ENCODE measurements around the gene SLC2A13.

SLC2A13 gene

DNA sequence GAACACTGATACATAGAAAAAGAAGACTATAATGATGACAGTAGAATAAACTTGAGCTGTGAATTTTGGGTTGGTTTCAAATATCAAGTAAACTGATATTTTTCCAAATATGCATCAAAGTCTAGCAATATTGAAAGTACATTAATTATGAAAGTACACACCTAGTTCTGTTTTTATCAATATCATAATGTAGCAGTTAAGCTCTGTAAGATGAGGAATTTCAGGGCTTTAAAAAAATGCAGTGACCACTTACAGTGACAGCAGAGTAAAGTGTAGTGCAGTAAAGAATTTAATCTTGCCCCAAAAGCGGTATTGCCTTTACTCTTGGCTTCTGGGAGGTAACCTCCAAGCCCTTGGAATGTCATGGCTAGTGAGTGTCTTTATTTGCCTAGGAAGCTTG lies 383.4 kb downstream of the SLC2A13 start:
- no peak for TF ChIP-seq RAD21 (IDR thresholded peaks at IDR 0.05; ENCODE audit: low read depth)
- TF ChIP-seq NFIC (IDR thresholded peaks at IDR 0.05): no peak
- no peak for TF ChIP-seq TAF1 (IDR thresholded peaks at IDR 0.05; ENCODE audit: low read depth)
- TF ChIP-seq FOXM1 (IDR thresholded peaks at IDR 0.05; ENCODE audit: borderline replicate concordance, low read depth): no peak
- TF ChIP-seq, protein P1, sequence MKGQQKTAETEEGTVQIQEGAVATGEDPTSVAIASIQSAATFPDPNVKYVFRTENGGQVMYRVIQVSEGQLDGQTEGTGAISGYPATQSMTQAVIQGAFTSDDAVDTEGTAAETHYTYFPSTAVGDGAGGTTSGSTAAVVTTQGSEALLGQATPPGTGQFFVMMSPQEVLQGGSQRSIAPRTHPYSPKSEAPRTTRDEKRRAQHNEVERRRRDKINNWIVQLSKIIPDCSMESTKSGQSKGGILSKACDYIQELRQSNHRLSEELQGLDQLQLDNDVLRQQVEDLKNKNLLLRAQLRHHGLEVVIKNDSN (IDR thresholded peaks at IDR 0.05): no peak
- TF ChIP-seq YY1 (IDR thresholded peaks at IDR 0.05; ENCODE audit: low read depth): no peak
- no peak for TF ChIP-seq EGR1 (IDR thresholded peaks at IDR 0.05)
- TF ChIP-seq CREB1 (IDR thresholded peaks at IDR 0.05; ENCODE audit: low read depth): no peak
- TF ChIP-seq TCF12 (IDR thresholded peaks at IDR 0.05; ENCODE audit: low read depth): no peak
- TF ChIP-seq, protein P2, sequence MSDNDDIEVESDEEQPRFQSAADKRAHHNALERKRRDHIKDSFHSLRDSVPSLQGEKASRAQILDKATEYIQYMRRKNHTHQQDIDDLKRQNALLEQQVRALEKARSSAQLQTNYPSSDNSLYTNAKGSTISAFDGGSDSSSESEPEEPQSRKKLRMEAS (IDR thresholded peaks at IDR 0.05): no peak
- no peak for TF ChIP-seq EP300 (IDR thresholded peaks at IDR 0.05; ENCODE audit: borderline replicate concordance)

GRCh38 chr12:39713552-39713951 lies 392.3 kb downstream of the SLC2A13 start:
- TF ChIP-seq EGR1 (IDR thresholded peaks at IDR 0.05) (no peak), EP300 (IDR thresholded peaks at IDR 0.05; ENCODE audit: borderline replicate concordance) (no peak), TCF12 (IDR thresholded peaks at IDR 0.05; ENCODE audit: low read depth) (no peak), TAF1 (IDR thresholded peaks at IDR 0.05; ENCODE audit: low read depth) (no peak), TEAD4 (IDR thresholded peaks at IDR 0.05) (no peak), YY1 (IDR thresholded peaks at IDR 0.05; ENCODE audit: low read depth) (no peak), FOXM1 (IDR thresholded peaks at IDR 0.05; ENCODE audit: borderline replicate concordance, low read depth) (no peak), NFIC (IDR thresholded peaks at IDR 0.05) (no peak), RAD21 (IDR thresholded peaks at IDR 0.05; ENCODE audit: low read depth) (no peak), CEBPB (IDR thresholded peaks at IDR 0.05) (no peak), CREB1 (IDR thresholded peaks at IDR 0.05; ENCODE audit: low read depth) (no peak), ZBTB7A (IDR thresholded peaks at IDR 0.05; ENCODE audit: low read depth) (no peak)

DNA sequence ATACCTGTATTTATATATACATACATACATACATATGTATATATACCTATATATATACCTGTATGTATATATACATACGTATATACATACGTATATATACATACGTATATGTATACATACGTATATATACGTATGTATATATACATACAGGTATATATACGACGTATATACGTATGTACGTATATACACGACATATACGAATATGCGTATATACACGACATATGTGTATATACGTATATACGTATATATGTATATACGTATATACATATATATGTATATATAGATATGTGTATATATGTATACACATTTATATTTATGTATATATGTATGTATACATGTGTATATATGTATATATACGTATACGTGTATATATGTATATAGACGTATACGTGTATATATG lies 393.5 kb downstream of the SLC2A13 start:
- TF ChIP-seq NFIC (IDR thresholded peaks at IDR 0.05): no peak
- no peak for TF ChIP-seq ZBTB7A (IDR thresholded peaks at IDR 0.05; ENCODE audit: low read depth)
- TF ChIP-seq, protein P2 (IDR thresholded peaks at IDR 0.05): no peak
- TF ChIP-seq, protein P1 (IDR thresholded peaks at IDR 0.05): no peak
- TF ChIP-seq CEBPB (IDR thresholded peaks at IDR 0.05): no peak
- no peak for TF ChIP-seq FOXM1 (IDR thresholded peaks at IDR 0.05; ENCODE audit: borderline replicate concordance, low read depth)
- no peak for TF ChIP-seq TCF12 (IDR thresholded peaks at IDR 0.05; ENCODE audit: low read depth)
- TF ChIP-seq EP300 (IDR thresholded peaks at IDR 0.05; ENCODE audit: borderline replicate concordance): no peak
- no peak for TF ChIP-seq YY1 (IDR thresholded peaks at IDR 0.05; ENCODE audit: low read depth)
- no peak for TF ChIP-seq REST (IDR thresholded peaks at IDR 0.05; ENCODE audit: low read depth)
- TF ChIP-seq TEAD4 (IDR thresholded peaks at IDR 0.05): no peak
- TF ChIP-seq EGR1 (IDR thresholded peaks at IDR 0.05): no peak
- TF ChIP-seq TAF1 (IDR thresholded peaks at IDR 0.05; ENCODE audit: low read depth): no peak
- TF ChIP-seq CREB1 (IDR thresholded peaks at IDR 0.05; ENCODE audit: low read depth): no peak
- no peak for TF ChIP-seq RAD21 (IDR thresholded peaks at IDR 0.05; ENCODE audit: low read depth)
